ENCODE data around the gene GATA3. TPM values are rescaled to one million over a fixed set of nuclear protein-coding genes. Genes with fewer than 3 reads are reported as not detected.

GATA3 gene
- total RNA-seq, 3 donors from 2014 or later = 0.47 to 0.87 (median 0.55) TPM

GRCh38 chr10:8032558-8032957 is 21.9 kb upstream of the GATA3 start:
- intact Hi-C loops (cut with DNase I, micrococcal nuclease) = no loop called here
- Histone ChIP-seq H3K9me3 (no peaks in the 10 kb centered on the region), H3K4me1 (ENCODE audit: low read depth) (peaks cover 9% of the 10 kb centered on the region), H3K4me3 (no peak overlapping the region), H3K36me3 (ENCODE audit: low read depth) (no peaks in the 10 kb centered on the region)
- ATAC-seq (no peak), DNase-seq (no peak)
- no peak for TF ChIP-seq CTCF (IDR thresholded peaks at IDR 0.05)

GRCh38 chr10:8033812-8034465 is 20.5 kb upstream of the GATA3 start:
- H3K9me3 ChIP-seq = no peaks in the 10 kb centered on the region
- no peaks in the 10 kb centered on the region for H3K36me3 ChIP-seq (ENCODE audit: low read depth)
- ATAC-seq (no peak), DNase-seq (no peak)
- TF ChIP-seq CTCF (IDR thresholded peaks at IDR 0.05) = no peak
- H3K4me1 ChIP-seq (ENCODE audit: low read depth) = peaks cover 9% of the 10 kb centered on the region
- H3K4me3 ChIP-seq = no peak overlapping the region
- intact Hi-C loops (cut with DNase I, micrococcal nuclease) = no loop called here

- ATAC-seq = no peak
- no peak for TF ChIP-seq CTCF (IDR thresholded peaks at IDR 0.05)
- no peaks in the 10 kb centered on the region for H3K9me3 ChIP-seq
Measured at GRCh38 chr10:8034466-8035005, 20.0 kb upstream of the GATA3 start.

GRCh38 chr10:8035006-8035640 is 19.4 kb upstream of the GATA3 start:
- Histone ChIP-seq H3K4me3 (no peak overlapping the region), H3K9me3 (no peaks in the 10 kb centered on the region), H3K4me1 (ENCODE audit: low read depth) (peaks cover 9% of the 10 kb centered on the region), H3K36me3 (ENCODE audit: low read depth) (no peaks in the 10 kb centered on the region)
- intact Hi-C loops (cut with DNase I, micrococcal nuclease) = no loop called here
- TF ChIP-seq CTCF (IDR thresholded peaks at IDR 0.05) = no peak
- ATAC-seq (no peak), DNase-seq (no peak)

More at GRCh38 chr10:8034466-8035005, 20.0 kb upstream of the GATA3 start:
- intact Hi-C loops (cut with DNase I, micrococcal nuclease) = no loop called here
- no peak for DNase-seq
- Histone ChIP-seq H3K4me3 (no peak overlapping the region), H3K36me3 (ENCODE audit: low read depth) (no peaks in the 10 kb centered on the region), H3K4me1 (ENCODE audit: low read depth) (peaks cover 9% of the 10 kb centered on the region)

- no peaks in the 10 kb centered on the region for H3K36me3 ChIP-seq (ENCODE audit: low read depth)
- peaks cover 9% of the 10 kb centered on the region for H3K4me1 ChIP-seq (ENCODE audit: low read depth)
- no peak for TF ChIP-seq CTCF (IDR thresholded peaks at IDR 0.05)
- no peaks in the 10 kb centered on the region for H3K9me3 ChIP-seq
- ATAC-seq (no peak), DNase-seq (no peak)
- intact Hi-C loops (cut with DNase I, micrococcal nuclease) = no loop called here
- H3K4me3 ChIP-seq = no peak overlapping the region
Measured at GRCh38 chr10:8035641-8036470, 18.6 kb upstream of the GATA3 start.

Measured in mucosa of descending colon (tissue), 3 donors.